Right lobe of liver (tissue), 6 donors: ENCODE results near the gene PTPRM. TPM values are rescaled to one million over a fixed set of nuclear protein-coding genes. Genes with fewer than 3 reads are reported as not detected.

Experiments
- ATAC-seq, 4 donors: fragments of 200-7000 bp; cut with Tn5 transposase; one replicate each; pipeline ENCODE4 v1.9.1; 2020; ENCODE audit warnings: mild to moderate bottlenecking in 4 of 4, moderate library complexity in 4 of 4
- DNase-seq, 3 donors: peaks; one replicate each; pipeline ENCODE4 v3.0.0-alpha.2; 2020
- H3K27ac ChIP-seq, 3 donors: fragments of 200-600 bp; one replicate each; pipeline ENCODE4 v1.8.0; 2022
- H3K27me3 ChIP-seq, 2 donors: fragments of 200-600 bp; one replicate each; pipeline ENCODE4 v1.8.0; 2022
- H3K36me3 ChIP-seq, 4 donors: fragments of 200-600 bp; sonication (generic) in 1 of 4; one replicate each; pipeline versions ENCODE4 v1.5.1 to v1.8.0; 2017 to 2022; ENCODE audit warnings: control low read depth in 1 of 4
- H3K4me1 ChIP-seq, 4 donors: fragments of 200-600 bp; sonication (generic) in 1 of 4; one replicate each; pipeline versions ENCODE4 v1.5.1 to v1.8.0; 2017 to 2022; ENCODE audit warnings: control low read depth in 1 of 4
- H3K4me3 ChIP-seq, 3 donors: fragments of 200-600 bp; one replicate each; pipeline ENCODE4 v1.8.0; 2022
- H3K9me3 ChIP-seq, 4 donors: fragments of 200-600 bp; sonication (generic) in 1 of 4; one replicate each; pipeline versions ENCODE4 v1.5.1 to v1.8.0; 2017 to 2022; ENCODE audit warnings: control low read depth in 1 of 4
- POLR2A ChIP-seq: fragments of 450-650 bp; IDR thresholded peaks from one replicate; pipeline ENCODE4 v1.6.1; 2017; ENCODE audit warnings: antibody characterized with exemption, mild to moderate bottlenecking
- WGBS: methylation state at CpG from one replicate; pipeline ENCODE4 v1.1.6; 2018; ENCODE audit warnings: low coverage, low lambda C conversion rate; ENCODE audit not compliant: insufficient coverage; ENCODE audit errors: missing lambda C conversion rate; 5-methylcytosine and 5-hydroxymethylcytosine counted together
- intact Hi-C, 2 donors: fragments of 100-400 bp; cut with DNase I; formaldehyde crosslinking; loops; one replicate each; pipeline versions ENCODE4 v1.11.2 to v1.14.1; 2022
- total RNA-seq, 6 experiments: library from RNA; depleted of rRNA in 2 of 6; stranded (reverse); fragments of >200 nt in 2 of 6; fragmentation: NEBNext Ultra II Directional in 3 of 6; extraction: Animal tissue kit (Norgen Biotek cat#: 25700) in 3 of 6; gene quantifications; one replicate each; pipeline versions ENCODE4 v1.1.0 to v1.2.4, GENCODE V29; 2016 to 2023
- TF ChIP-seq, protein P1 (sequence below), 4 donors: fragments of 200-600 bp in 3 of 4; fragments of 450-650 bp in 1 of 4; IDR thresholded peaks; one replicate each; pipeline versions ENCODE4 v1.5.1 to v1.8.0; 2016 to 2022; ENCODE audit warnings: antibody characterized with exemption in 4 of 4, mild to moderate bottlenecking in 2 of 4
- donor health status: DM: no; HTN: yes; CAD: no.
- donor health status: DM: no; HTN: no; CAD: no.
- donor health status: DM: no; HTN: no; CAD: no.
- donor health status: DM: no; HTN: yes; CAD: no.
- donor health status: DM: no; HTN: yes; CAD: no.

Gene PTPRM
- total RNA-seq, 6 experiments from 2014 or later, result 15.1 to 45.7 (median 26.5) TPM

- Histone ChIP-seq H3K4me1 (no peaks in the 10 kb centered on the region), H3K27me3 (no peaks in the 10 kb centered on the region), H3K9me3 (no peaks in the 10 kb centered on the region), H3K4me3 (no peak overlapping the region), H3K27ac (no peak overlapping the region), H3K36me3 (no peaks in the 10 kb centered on the region)
- ATAC-seq (no peak), DNase-seq (no peak)
- TF ChIP-seq, protein P1, sequence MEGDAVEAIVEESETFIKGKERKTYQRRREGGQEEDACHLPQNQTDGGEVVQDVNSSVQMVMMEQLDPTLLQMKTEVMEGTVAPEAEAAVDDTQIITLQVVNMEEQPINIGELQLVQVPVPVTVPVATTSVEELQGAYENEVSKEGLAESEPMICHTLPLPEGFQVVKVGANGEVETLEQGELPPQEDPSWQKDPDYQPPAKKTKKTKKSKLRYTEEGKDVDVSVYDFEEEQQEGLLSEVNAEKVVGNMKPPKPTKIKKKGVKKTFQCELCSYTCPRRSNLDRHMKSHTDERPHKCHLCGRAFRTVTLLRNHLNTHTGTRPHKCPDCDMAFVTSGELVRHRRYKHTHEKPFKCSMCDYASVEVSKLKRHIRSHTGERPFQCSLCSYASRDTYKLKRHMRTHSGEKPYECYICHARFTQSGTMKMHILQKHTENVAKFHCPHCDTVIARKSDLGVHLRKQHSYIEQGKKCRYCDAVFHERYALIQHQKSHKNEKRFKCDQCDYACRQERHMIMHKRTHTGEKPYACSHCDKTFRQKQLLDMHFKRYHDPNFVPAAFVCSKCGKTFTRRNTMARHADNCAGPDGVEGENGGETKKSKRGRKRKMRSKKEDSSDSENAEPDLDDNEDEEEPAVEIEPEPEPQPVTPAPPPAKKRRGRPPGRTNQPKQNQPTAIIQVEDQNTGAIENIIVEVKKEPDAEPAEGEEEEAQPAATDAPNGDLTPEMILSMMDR (IDR thresholded peaks at IDR 0.05), result no peak
- TF ChIP-seq POLR2A, result no peak
- 72% methylated on average over 8 of the region's 8 CpGs for WGBS
- intact Hi-C loops, result no loop called here
Observed at GRCh38 chr18:8142131-8142711, 575.1 kb downstream of the PTPRM start.

DNA sequence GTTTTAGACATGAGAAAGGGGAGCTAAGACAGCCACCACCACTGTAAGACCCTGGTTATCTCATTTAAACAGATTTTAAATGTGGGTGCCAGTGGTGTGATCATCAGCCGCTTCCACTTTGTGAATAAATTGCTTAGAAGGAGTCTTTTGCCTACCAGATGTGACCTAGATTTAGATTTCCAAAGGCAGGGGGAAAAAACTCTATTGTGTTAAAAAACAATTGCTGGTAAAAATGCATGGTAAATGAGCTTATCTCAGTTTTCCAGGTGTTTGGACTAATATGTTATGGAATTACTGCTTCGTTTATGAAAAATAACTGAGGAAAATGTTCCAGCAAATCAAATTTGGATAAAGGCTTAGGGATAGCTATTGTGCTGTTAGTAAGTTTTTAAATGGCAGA is 575.8 kb downstream of the PTPRM start:
- Histone ChIP-seq H3K27ac (no peak overlapping the region), H3K36me3 (no peaks in the 10 kb centered on the region), H3K4me1 (no peaks in the 10 kb centered on the region), H3K27me3 (no peaks in the 10 kb centered on the region), H3K9me3 (no peaks in the 10 kb centered on the region), H3K4me3 (no peak overlapping the region)
- intact Hi-C loops, result no loop called here
- DNase-seq, result no peak
- no peak for TF ChIP-seq POLR2A
- TF ChIP-seq, protein P1 (IDR thresholded peaks at IDR 0.05), result no peak
- WGBS, result 86% methylated on average over 2 of the region's 2 CpGs
- ATAC-seq, result no peak

DNA sequence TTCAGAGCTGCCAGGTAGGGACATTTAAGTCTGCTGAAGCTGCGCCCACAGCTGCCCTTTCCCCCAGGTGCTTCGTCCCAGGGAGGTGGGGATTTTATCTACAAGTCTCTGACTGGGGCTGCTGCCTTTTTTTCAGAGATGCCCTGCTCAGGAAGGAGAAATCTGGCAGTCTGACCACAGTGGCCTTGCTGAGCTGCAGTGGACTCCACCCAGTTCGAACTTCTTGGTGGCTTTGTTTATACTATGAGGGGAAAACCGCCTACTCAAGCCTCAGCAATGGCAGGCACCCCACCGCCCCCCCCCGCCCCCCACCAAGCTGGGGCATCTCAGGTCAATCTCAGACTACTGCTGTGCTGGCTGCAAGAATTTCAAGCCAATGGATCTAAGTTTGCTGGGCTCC is 584.1 kb downstream of the PTPRM start:
- ATAC-seq, result no peak
- H3K4me1 ChIP-seq, result no peaks in the 10 kb centered on the region
- TF ChIP-seq, protein P1 (IDR thresholded peaks at IDR 0.05), result no peak
- no peak for TF ChIP-seq POLR2A
- no peaks in the 10 kb centered on the region for H3K27me3 ChIP-seq
- no peak overlapping the region for H3K4me3 ChIP-seq
- intact Hi-C loops, result no loop called here
- H3K27ac ChIP-seq, result no peak overlapping the region
- DNase-seq, result no peak
- no peaks in the 10 kb centered on the region for H3K36me3 ChIP-seq
- WGBS, result 100% methylated on average over 2 of the region's 6 CpGs
- no peaks in the 10 kb centered on the region for H3K9me3 ChIP-seq

DNA sequence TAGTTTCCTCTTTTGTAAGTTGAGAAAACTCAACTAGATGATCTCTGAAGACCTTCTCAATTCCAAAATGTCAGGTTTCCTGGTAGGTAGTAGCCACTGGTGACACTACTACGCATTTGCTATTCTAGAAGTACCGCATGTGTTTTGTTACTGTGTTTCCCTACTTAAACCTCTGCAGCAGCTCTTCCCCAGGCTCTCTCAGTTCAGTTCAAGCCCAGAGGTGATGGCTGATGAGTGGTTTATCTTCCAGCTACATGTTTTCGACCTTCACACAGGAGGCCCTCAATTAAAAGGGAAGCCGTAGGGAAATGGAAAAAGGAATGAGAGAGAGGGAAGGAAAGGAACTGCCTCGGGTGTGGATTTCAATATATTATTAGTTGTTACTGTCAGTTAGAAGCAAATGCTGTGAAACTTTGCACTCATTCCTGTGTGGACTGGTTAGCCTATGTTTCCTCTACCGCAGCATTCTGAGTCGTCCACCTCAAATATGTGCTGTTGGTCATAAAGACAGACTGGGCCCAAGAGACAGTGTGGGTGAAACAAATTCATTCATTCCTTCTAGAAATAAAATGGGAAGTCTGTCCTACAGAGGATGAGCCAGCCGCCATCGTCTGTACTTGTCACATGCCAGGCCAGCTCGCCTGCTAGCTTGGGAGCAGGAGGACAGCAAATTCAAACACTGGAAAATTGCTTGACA is 586.9 kb downstream of the PTPRM start:
- Histone ChIP-seq H3K4me1 (no peaks in the 10 kb centered on the region), H3K9me3 (no peaks in the 10 kb centered on the region), H3K4me3 (no peak overlapping the region), H3K27ac (no peak overlapping the region), H3K27me3 (no peaks in the 10 kb centered on the region), H3K36me3 (no peaks in the 10 kb centered on the region)
- intact Hi-C loops, result no loop called here
- DNase-seq (no peak), ATAC-seq (no peak)
- TF ChIP-seq, protein P1 (IDR thresholded peaks at IDR 0.05), result no peak
- no peak for TF ChIP-seq POLR2A
- 97% methylated on average over 10 of the region's 10 CpGs for WGBS
